ENCODE results near the gene PIP5K1C.

The PIP5K1C gene

GRCh38 chr19:3612330-3612729, 87.9 kb downstream of the PIP5K1C start:
- no peak for DNase-seq (ENCODE audit: extremely low read depth, low read depth)
- no peak for TF ChIP-seq CTCF (IDR thresholded peaks at IDR 0.05; ENCODE audit: low read depth, low read length, missing control alignments)
- H3K4me3 ChIP-seq (replicated peaks; ENCODE audit: low read depth, low read length), result no peak overlapping the region

- H3K4me3 ChIP-seq (replicated peaks; ENCODE audit: low read depth, low read length), result no peak overlapping the region
- no peak for TF ChIP-seq CTCF (IDR thresholded peaks at IDR 0.05; ENCODE audit: low read depth, low read length, missing control alignments)
- no peak for DNase-seq (ENCODE audit: extremely low read depth, low read depth)
Measured at GRCh38 chr19:3611841-3612240, 88.4 kb downstream of the PIP5K1C start.

GRCh38 chr19:3610745-3611717, 89.2 kb downstream of the PIP5K1C start:
- no peak for TF ChIP-seq CTCF (IDR thresholded peaks at IDR 0.05; ENCODE audit: low read depth, low read length, missing control alignments)
- DNase-seq (ENCODE audit: extremely low read depth, low read depth), result no peak
- H3K4me3 ChIP-seq (replicated peaks; ENCODE audit: low read depth, low read length), result no peak overlapping the region

- H3K4me3 ChIP-seq (replicated peaks; ENCODE audit: low read depth, low read length), result no peak overlapping the region
- DNase-seq (ENCODE audit: extremely low read depth, low read depth), result no peak
- no peak for TF ChIP-seq CTCF (IDR thresholded peaks at IDR 0.05; ENCODE audit: low read depth, low read length, missing control alignments)
Measured at GRCh38 chr19:3609779-3610719, 90.2 kb downstream of the PIP5K1C start.

GRCh38 chr19:3608750-3609322, 91.4 kb downstream of the PIP5K1C start:
- no peak overlapping the region for H3K4me3 ChIP-seq (replicated peaks; ENCODE audit: low read depth, low read length)
- no peak for TF ChIP-seq CTCF (IDR thresholded peaks at IDR 0.05; ENCODE audit: low read depth, low read length, missing control alignments)
- DNase-seq (ENCODE audit: extremely low read depth, low read depth), result no peak

GRCh38 chr19:3608079-3608641, 92.1 kb downstream of the PIP5K1C start:
- H3K4me3 ChIP-seq (replicated peaks; ENCODE audit: low read depth, low read length), result no peak overlapping the region
- no peak for TF ChIP-seq CTCF (IDR thresholded peaks at IDR 0.05; ENCODE audit: low read depth, low read length, missing control alignments)
- DNase-seq (ENCODE audit: extremely low read depth, low read depth), result no peak

All from HFF-Myc (cell line).